SU-DHL-6 (cell line): ENCODE results near the gene SYT2.

ENCODE experiments used
- CTCF ChIP-seq: fragments of 200-600 bp; sonication (generic); IDR thresholded peaks from one replicate; pipeline ENCODE4 v1.5.1; 2017; ENCODE audit warnings: antibody characterized with exemption, mild to moderate bottlenecking, low read length, moderate library complexity; ENCODE audit not compliant: insufficient read depth, poor library complexity, severe bottlenecking
- EZH2phosphoT487 ChIP-seq: fragments of 200-600 bp; sonication (generic), shearing (Covaris generic); conservative IDR thresholded peaks from 2 replicates; pipeline ENCODE4 v1.6.1; 2018; ENCODE audit warnings: mild to moderate bottlenecking, antibody characterized with exemption, low read length, moderate library complexity, mixed read lengths

- TF ChIP-seq CTCF = no peak
- no peak for TF ChIP-seq EZH2phosphoT487
Observed at GRCh38 chr1:202632241-202632640, 78.0 kb downstream of the SYT2 start.
